Neural progenitor cell (in vitro differentiated cells): ENCODE data around the gene IL17RE. TPM values are rescaled to one million over a fixed set of nuclear protein-coding genes. Genes with fewer than 3 reads are reported as not detected.
"Not testable (repeated sequence)": the region's sequence is repeated elsewhere in the genome, so short reads cannot be mapped to it uniquely, and the experiment has no call there.

Experiments
- DNase-seq: peaks from one replicate; pipeline ENCODE4 v3.0.0-alpha.2; 2016; ENCODE audit warnings: low spot score
- H2AFZ ChIP-seq: fragments of 200-600 bp; sonication (generic); replicated peaks from 2 replicates; pipeline ENCODE4 v1.6.1; 2016; ENCODE audit warnings: antibody characterized with exemption
- H3F3A ChIP-seq: fragments of 200-600 bp; sonication (generic); 2 replicates; pipeline ENCODE4 v1.6.1; 2016; ENCODE audit warnings: antibody characterized with exemption, low read depth
- H3K27ac ChIP-seq: fragments of 200-600 bp; sonication (generic); 2 replicates; pipeline ENCODE4 v1.5.1; 2016; ENCODE audit warnings: mild to moderate bottlenecking
- H3K27me3 ChIP-seq: fragments of 200-600 bp; sonication (generic); 2 replicates; pipeline ENCODE4 v1.6.1; 2016; ENCODE audit warnings: mild to moderate bottlenecking, moderate library complexity
- H3K36me3 ChIP-seq: fragments of 200-600 bp; sonication (generic); 2 replicates; pipeline ENCODE4 v1.5.1; 2016
- H3K4me1 ChIP-seq: fragments of 200-600 bp; sonication (generic); 2 replicates; pipeline ENCODE4 v1.6.1; 2016; ENCODE audit warnings: mixed run types
- H3K4me2 ChIP-seq: fragments of 200-600 bp; sonication (generic); 2 replicates; pipeline ENCODE4 v1.6.1; 2016
- H3K4me3 ChIP-seq: fragments of 200-600 bp; sonication (generic); 2 replicates; pipeline ENCODE4 v1.5.1; 2016
- H3K79me2 ChIP-seq: fragments of 200-600 bp; sonication (generic); 2 replicates; pipeline ENCODE4 v1.6.1; 2016; ENCODE audit warnings: low read depth
- H3K9ac ChIP-seq: fragments of 200-600 bp; sonication (generic); 2 replicates; pipeline ENCODE4 v1.6.1; 2016
- H3K9me3 ChIP-seq: fragments of 200-600 bp; sonication (generic); 2 replicates; pipeline ENCODE4 v1.5.1; 2016; ENCODE audit warnings: low read depth
- H4K20me1 ChIP-seq: fragments of 200-600 bp; sonication (generic); 2 replicates; pipeline ENCODE4 v1.6.1; 2016; ENCODE audit warnings: low read depth
- H3K27ac Mint-ChIP-seq: 3 replicates; pipeline ENCODE4 v1.8.0; 2021; ENCODE audit warnings: mixed read lengths
- H3K27me3 Mint-ChIP-seq: 2 replicates; pipeline ENCODE4 v1.8.0; 2022; ENCODE audit warnings: low read depth, mild to moderate bottlenecking, inconsistent platforms, moderate library complexity, mixed read lengths; ENCODE audit not compliant: insufficient read depth
- H3K36me3 Mint-ChIP-seq: 3 replicates; pipeline ENCODE4 v1.8.0; 2021; ENCODE audit warnings: mixed read lengths
- H3K4me1 Mint-ChIP-seq: 3 replicates; pipeline ENCODE4 v1.8.0; 2021; ENCODE audit warnings: mixed read lengths
- H3K4me3 Mint-ChIP-seq: 3 replicates; pipeline ENCODE4 v1.8.0; 2021; ENCODE audit warnings: mild to moderate bottlenecking, moderate library complexity, mixed read lengths
- H3K9me3 Mint-ChIP-seq: 3 replicates; pipeline ENCODE4 v1.8.0; 2020; ENCODE audit warnings: mixed read lengths
- CTCF ChIP-seq: fragments of 200-600 bp; sonication (generic); IDR thresholded peaks from 2 replicates; pipeline ENCODE4 v1.5.1; 2017; ENCODE audit warnings: antibody characterized with exemption, mild to moderate bottlenecking
- EZH2 ChIP-seq: fragments of 200-600 bp; sonication (generic); IDR thresholded peaks from 2 replicates; pipeline ENCODE4 v1.6.1; 2017; ENCODE audit warnings: antibody characterized with exemption, mild to moderate bottlenecking, moderate library complexity
- EZH2phosphoT487 ChIP-seq: fragments of 200-600 bp; sonication (generic); IDR thresholded peaks from 2 replicates; pipeline ENCODE4 v1.6.1; 2017; ENCODE audit warnings: antibody characterized with exemption
- total RNA-seq: library from RNA; depleted of rRNA; stranded (reverse); fragments of >200 nt; gene quantifications from 2 replicates; pipeline ENCODE4 v1.2.3, GENCODE V29; 2015; ENCODE audit warnings: low replicate concordance

IL17RE gene
- total RNA-seq, 1 donor from 2014 or later: not detected

- no peaks in the 10 kb centered on the region for H3K79me2 ChIP-seq
- H3K9ac ChIP-seq: no peak overlapping the region
- Mint-ChIP-seq H3K27ac (no peak overlapping the region), H3K4me1 (no peaks in the 10 kb centered on the region), H3K4me3 (no peak overlapping the region), H3K36me3 (no peaks in the 10 kb centered on the region), H3K9me3 (no peaks in the 10 kb centered on the region), H3K27me3 (peaks cover 4% of the 10 kb centered on the region)
- no peak for DNase-seq
- H3K4me2 ChIP-seq: no peak overlapping the region
- no peaks in the 10 kb centered on the region for H3K27me3 ChIP-seq
- H3K4me1 ChIP-seq: no peaks in the 10 kb centered on the region
- TF ChIP-seq CTCF (no peak), EZH2phosphoT487 (no peak), EZH2 (no peak)
- no peaks in the 10 kb centered on the region for H3K36me3 ChIP-seq
- H3K4me3 ChIP-seq: no peak overlapping the region
- H3K9me3 ChIP-seq: no peaks in the 10 kb centered on the region
- H2AFZ ChIP-seq: no peak overlapping the region
- no peak overlapping the region for H3K27ac ChIP-seq
- no peaks in the 10 kb centered on the region for H3F3A ChIP-seq
- H4K20me1 ChIP-seq: no peaks in the 10 kb centered on the region
Measured at GRCh38 chr3:9870978-9871377, 31.7 kb upstream of the IL17RE start.

- H3K27ac Mint-ChIP-seq, H3K79me2 ChIP-seq, H3K36me3 ChIP-seq, DNase-seq, H3K4me1 Mint-ChIP-seq, H3K4me3 ChIP-seq, H3K36me3 Mint-ChIP-seq, H3K27ac ChIP-seq, H3K4me1 ChIP-seq, H3K27me3 ChIP-seq, H3K9ac ChIP-seq, H3K9me3 ChIP-seq, H3K9me3 Mint-ChIP-seq, H2AFZ ChIP-seq, H3F3A ChIP-seq, H4K20me1 ChIP-seq, H3K4me3 Mint-ChIP-seq, H3K27me3 Mint-ChIP-seq, H3K4me2 ChIP-seq: not testable (repeated sequence)
Measured at GRCh38 chr3:9872067-9872466, 30.6 kb upstream of the IL17RE start.

GRCh38 chr3:9875448-9875847, 27.2 kb upstream of the IL17RE start:
- Histone ChIP-seq H3K36me3 (no peaks in the 10 kb centered on the region), H3K4me2 (no peak overlapping the region), H3K9ac (no peak overlapping the region), H3K9me3 (no peaks in the 10 kb centered on the region), H3K4me3 (no peak overlapping the region), H3F3A (no peaks in the 10 kb centered on the region), H2AFZ (no peak overlapping the region), H3K27me3 (no peaks in the 10 kb centered on the region), H4K20me1 (no peaks in the 10 kb centered on the region), H3K27ac (no peak overlapping the region), H3K4me1 (no peaks in the 10 kb centered on the region), H3K79me2 (no peaks in the 10 kb centered on the region)
- TF ChIP-seq EZH2phosphoT487 (no peak), CTCF (no peak), EZH2 (no peak)
- no peak overlapping the region for H3K27ac Mint-ChIP-seq
- no peaks in the 10 kb centered on the region for H3K36me3 Mint-ChIP-seq
- no peak for DNase-seq
- no peak overlapping the region for H3K4me3 Mint-ChIP-seq
- peaks cover 4% of the 10 kb centered on the region for H3K27me3 Mint-ChIP-seq
- no peaks in the 10 kb centered on the region for H3K4me1 Mint-ChIP-seq
- H3K9me3 Mint-ChIP-seq: no peaks in the 10 kb centered on the region

- H3K4me1 Mint-ChIP-seq, H3K79me2 ChIP-seq, H3K27me3 Mint-ChIP-seq, H2AFZ ChIP-seq, H3K4me1 ChIP-seq, H3F3A ChIP-seq, DNase-seq, H3K36me3 ChIP-seq, H3K9me3 ChIP-seq, H3K4me3 Mint-ChIP-seq, H3K9me3 Mint-ChIP-seq, H3K36me3 Mint-ChIP-seq, H3K4me2 ChIP-seq, H3K27me3 ChIP-seq, H4K20me1 ChIP-seq, H3K27ac Mint-ChIP-seq, H3K27ac ChIP-seq, H3K9ac ChIP-seq, H3K4me3 ChIP-seq: not testable (repeated sequence)
Measured at GRCh38 chr3:9876255-9876654, 26.4 kb upstream of the IL17RE start.
